Measurements from ENCODE around the gene OR2T10.

- no peak for TF ChIP-seq EZH2 (IDR thresholded peaks at IDR 0.05; ENCODE audit: borderline replicate concordance)
- no peak for TF ChIP-seq CTCF (IDR thresholded peaks at IDR 0.05; ENCODE audit: poor library complexity)
- no peak for TF ChIP-seq EZH2phosphoT487 (IDR thresholded peaks at IDR 0.05; ENCODE audit: low read depth, severe bottlenecking, unreplicated experiment)
Measured at GRCh38 chr1:248618119-248618518, 20.6 kb upstream of the OR2T10 start.

Data from hepatocyte (in vitro differentiated cells).